NCI-H1092 treated with DMSO at 0.1 percent for 48 hours (cell line): Measurements from ENCODE around the gene ASXL2.
A peak's percentile ranks its signal among the peaks of the same experiment; 100 is the strongest.
"Not testable (repeated sequence)": the region's sequence is repeated elsewhere in the genome, so short reads cannot be mapped to it uniquely, and the experiment has no call there.

Experiments
- DNase-seq: peaks from one replicate; lab custom pipeline; 2025; lab: John Stamatoyannopoulos, UW

The ASXL2 gene

GRCh38 chr2:25891672-25892071, 13.4 kb upstream of the ASXL2 start:
- DNase-seq = no peak

GRCh38 chr2:25887624-25888242, 9.4 kb upstream of the ASXL2 start:
- no peak for DNase-seq

GRCh38 chr2:25885933-25886332, 7.6 kb upstream of the ASXL2 start:
- no peak for DNase-seq

GRCh38 chr2:25881764-25882163, 3.5 kb upstream of the ASXL2 start:
- no peak for DNase-seq

- no peak for DNase-seq
Observed at GRCh38 chr2:25879133-25879730, 945 bp upstream of the ASXL2 start.

GRCh38 chr2:25877431-25878360, 591 bp downstream of the ASXL2 start:
- DNase-seq = peak; percentile 54

GRCh38 chr2:25872134-25872533, 6.2 kb downstream of the ASXL2 start:
- no peak for DNase-seq

GRCh38 chr2:25867396-25868003, 10.8 kb downstream of the ASXL2 start:
- DNase-seq = no peak

- no peak for DNase-seq
Observed at GRCh38 chr2:25856377-25856776, 21.9 kb downstream of the ASXL2 start.

- DNase-seq = no peak
Observed at GRCh38 chr2:25855065-25855464, 23.2 kb downstream of the ASXL2 start.

- DNase-seq = no peak
Observed at GRCh38 chr2:25854613-25855012, 23.7 kb downstream of the ASXL2 start.

GRCh38 chr2:25853038-25853638, 25.1 kb downstream of the ASXL2 start:
- DNase-seq = no peak

GRCh38 chr2:25851740-25852503, 26.4 kb downstream of the ASXL2 start:
- DNase-seq = no peak

- DNase-seq = not testable (repeated sequence)
Observed at GRCh38 chr2:25850400-25850799, 27.9 kb downstream of the ASXL2 start.

GRCh38 chr2:25849350-25849749, 28.9 kb downstream of the ASXL2 start:
- not testable (repeated sequence) for DNase-seq

GRCh38 chr2:25845843-25846505, 32.3 kb downstream of the ASXL2 start:
- no peak for DNase-seq

- DNase-seq = no peak
Observed at GRCh38 chr2:25844089-25844488, 34.2 kb downstream of the ASXL2 start.

GRCh38 chr2:25842155-25842554, 36.1 kb downstream of the ASXL2 start:
- DNase-seq = no peak

- DNase-seq = no peak
Observed at GRCh38 chr2:25838152-25838756, 40.0 kb downstream of the ASXL2 start.

GRCh38 chr2:25835906-25836305, 42.4 kb downstream of the ASXL2 start:
- no peak for DNase-seq
